ENCODE measurements around the gene SGSM1.

SGSM1 gene

DNA sequence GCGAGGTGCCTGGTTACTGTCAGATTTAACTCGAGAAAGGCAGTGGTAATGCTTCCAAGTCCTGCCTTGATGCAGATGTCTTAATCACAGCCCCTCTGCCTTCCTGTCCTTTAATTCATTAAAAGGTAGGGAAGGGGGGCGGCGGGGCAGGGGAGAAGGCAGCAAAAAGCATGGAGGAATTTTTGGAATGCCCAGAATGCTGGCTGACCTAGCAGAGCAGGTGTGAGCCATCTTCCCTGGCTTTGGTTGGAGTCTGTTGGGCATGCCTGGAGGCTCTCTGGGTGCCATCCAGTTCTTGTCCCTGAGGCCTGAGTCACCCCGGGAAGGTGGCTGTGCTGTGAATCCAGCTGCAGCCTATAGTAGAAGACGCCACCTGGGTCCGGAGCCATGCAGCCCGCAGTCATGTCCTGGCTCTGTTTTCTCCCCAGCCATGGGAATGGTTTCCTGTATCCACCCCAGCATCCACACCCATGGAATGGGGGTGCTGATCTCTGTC is 162.1 kb downstream of the SGSM1 start:
- H3K27ac ChIP-seq = peak overlapping the region; percentile 81

GRCh38 chr22:24969560-24970301 is 163.7 kb downstream of the SGSM1 start:
- no peak for DNase-seq (ENCODE audit: low read depth, low spot score)
- H3K27ac ChIP-seq = peak overlapping the region; percentile 81

More for the DNA sequence above, 162.1 kb downstream of the SGSM1 start:
- no peak for DNase-seq (ENCODE audit: low read depth, low spot score)

DNA sequence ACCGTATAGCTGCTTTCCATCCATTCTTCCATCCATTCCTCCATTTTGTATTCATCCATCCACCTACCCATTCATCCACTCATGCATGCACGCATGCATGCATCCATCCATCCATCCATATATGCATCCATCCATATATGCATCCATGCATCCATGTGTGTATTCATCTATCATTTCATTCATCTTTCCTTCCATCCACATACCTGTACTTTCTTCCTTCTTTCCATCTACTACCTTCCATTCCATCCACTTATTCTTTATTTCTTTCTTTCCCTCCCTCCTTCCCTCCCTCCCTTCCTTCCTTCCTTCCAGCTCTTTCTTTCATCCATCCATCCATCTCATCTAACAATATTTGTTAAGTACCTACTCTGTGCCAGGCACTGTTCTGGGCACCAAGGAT is 166.4 kb downstream of the SGSM1 start:
- DNase-seq (ENCODE audit: low read depth, low spot score) = no peak

DNA sequence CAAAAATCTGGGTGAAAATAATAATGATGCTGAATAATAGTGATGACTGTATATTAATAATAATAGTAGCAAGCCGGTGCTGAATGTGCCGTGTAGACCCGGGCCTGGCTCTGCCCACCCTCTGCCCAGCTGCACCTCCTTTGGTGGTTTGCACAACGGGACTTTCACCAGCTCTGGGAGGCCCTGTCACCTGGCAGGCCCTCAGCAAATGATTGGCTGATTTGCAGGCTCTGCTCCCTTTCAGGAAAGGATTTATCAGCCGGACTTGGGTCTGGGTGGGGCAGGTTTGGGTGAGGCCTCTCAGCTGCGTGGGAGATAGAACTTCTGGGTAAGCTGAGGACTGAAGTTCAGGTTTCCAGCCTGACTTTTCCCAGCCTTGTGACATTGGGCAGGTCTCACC is 167.9 kb downstream of the SGSM1 start:
- no peak overlapping the region for H3K27ac ChIP-seq
- DNase-seq (ENCODE audit: low read depth, low spot score) = no peak

More for the DNA sequence above, 166.4 kb downstream of the SGSM1 start:
- H3K27ac ChIP-seq = no peak overlapping the region

DNA sequence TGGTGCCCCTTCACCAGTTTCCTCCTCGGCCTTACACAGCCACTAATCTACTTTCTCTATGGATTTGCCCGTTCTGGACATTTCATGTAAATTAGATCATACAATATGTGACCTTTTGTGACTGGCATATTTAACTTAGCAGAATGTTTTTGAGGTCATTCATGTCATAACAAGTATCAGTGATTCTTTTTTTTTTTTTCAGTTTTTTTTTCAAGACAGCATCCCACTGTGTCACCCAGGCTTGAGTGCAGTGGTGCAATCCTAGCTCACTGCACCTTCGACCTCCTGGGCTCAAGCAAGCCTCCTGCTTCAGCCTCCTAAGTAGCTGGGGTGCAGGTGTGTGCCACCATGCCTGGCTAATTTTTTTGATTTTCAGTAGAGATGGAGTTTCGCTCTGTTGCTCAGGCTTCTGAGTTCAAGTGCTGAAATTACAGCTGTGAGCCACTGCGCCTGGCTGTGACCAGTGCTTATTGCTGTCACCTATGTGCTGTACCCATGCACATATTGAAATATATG is 169.2 kb downstream of the SGSM1 start:
- no peak for DNase-seq (ENCODE audit: low read depth, low spot score)
- peak overlapping the region; percentile 92 for H3K27ac ChIP-seq

- peak overlapping the region; percentile 92 for H3K27ac ChIP-seq
- no peak for DNase-seq (ENCODE audit: low read depth, low spot score)
Observed at GRCh38 chr22:24975813-24976341, 169.9 kb downstream of the SGSM1 start.

DNA sequence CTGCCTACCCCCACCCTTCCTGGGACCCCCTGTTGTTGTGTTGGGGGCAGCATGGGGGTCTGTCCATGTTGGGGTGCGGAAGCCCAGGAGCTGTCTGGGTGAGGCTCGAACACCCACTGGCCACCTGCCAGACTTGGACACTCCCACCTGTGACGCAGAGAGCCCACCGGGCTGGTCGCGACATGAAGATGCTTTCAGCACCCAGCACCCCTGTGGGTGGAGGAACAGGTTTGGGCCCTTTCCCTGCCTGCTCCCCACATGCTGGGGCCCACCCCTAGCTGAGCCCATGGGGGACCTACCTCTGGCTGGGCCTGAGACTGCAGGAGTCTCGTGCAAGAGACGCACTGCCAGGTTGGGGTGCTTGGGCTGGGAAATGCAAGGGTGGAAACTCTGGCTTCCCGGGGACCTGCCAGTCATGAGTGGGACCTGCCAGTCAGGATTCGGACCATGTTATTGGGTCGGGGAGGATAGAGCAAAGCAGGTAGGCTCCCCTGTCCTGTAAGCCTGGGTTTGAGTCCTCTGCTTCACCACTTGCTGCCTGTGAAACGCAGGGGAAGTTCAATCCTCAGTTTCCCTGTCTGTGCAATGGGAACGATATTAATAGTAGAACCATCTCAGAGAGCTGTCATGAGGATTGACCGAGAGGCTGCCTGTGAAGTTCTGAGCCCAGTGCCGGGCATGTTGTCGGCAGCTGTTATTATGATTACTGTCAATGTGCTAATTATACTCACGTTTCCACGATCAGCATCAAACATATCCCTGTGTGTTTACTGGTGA is 170.6 kb downstream of the SGSM1 start:
- peak overlapping the region; percentile 92 for H3K27ac ChIP-seq
- no peak for DNase-seq (ENCODE audit: low read depth, low spot score)
